GM19023 (cell line): ENCODE measurements around the gene RELCH.
"Not testable (repeated sequence)": the region's sequence is repeated elsewhere in the genome, so short reads cannot be mapped to it uniquely, and the experiment has no call there.

Source experiments
- ATAC-seq: cut with Tn5 transposase; IDR thresholded peaks from one replicate; pipeline ENCODE4 v1.9.1; 2021; ENCODE audit warnings: mild to moderate bottlenecking, moderate library complexity; ENCODE audit not compliant: unreplicated experiment

Gene RELCH

GRCh38 chr18:62186774-62187542 lies at the start of gene RELCH, which contains the start of gene PIGN:
TSS of gene RELCH (plus strand) at chr18:62187255. CDS start at chr18:62187506, 251 bp downstream.
TSS of gene PIGN (minus strand) at chr18:62187056. CDS start at chr18:62161353, 25,703 bp downstream.
- peak; percentile 93 for ATAC-seq

DNA sequence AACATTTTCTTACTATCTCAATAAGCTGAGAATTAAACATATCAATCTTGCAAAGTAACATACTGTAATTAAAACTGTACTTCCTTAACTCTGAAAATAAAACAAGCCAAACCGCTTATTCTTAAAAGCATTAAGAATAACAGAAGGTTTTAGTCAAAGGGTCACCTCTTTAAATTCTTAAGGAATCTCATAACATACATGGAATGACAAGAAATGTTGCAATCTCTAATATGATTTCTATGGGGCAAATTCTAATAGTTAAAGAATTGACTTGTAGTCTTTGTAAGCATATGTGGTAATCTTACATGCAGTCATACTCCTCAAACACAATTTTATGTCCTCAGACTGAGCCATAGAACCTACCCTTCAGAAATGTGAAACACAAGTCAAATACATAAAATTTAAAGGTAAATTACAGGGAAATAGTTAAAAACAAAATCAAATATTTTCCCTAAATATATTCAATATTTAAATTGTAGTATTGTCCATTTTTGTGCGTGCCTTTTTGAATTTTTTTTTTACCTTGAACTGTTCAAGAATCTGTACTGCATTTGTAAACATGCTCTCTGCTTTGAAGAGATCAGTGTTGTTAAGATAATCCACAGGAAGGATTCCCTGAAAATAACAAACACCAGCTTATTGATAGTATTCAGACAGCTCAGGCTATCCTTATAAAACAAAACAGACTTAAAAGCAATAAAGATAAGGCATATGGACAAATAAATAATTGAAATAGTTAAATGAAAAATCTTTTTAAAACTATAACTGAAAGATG lies 48.4 kb upstream of the RELCH start:
- ATAC-seq = no peak

GRCh38 chr18:62140259-62140658 lies 46.8 kb upstream of the RELCH start:
- no peak for ATAC-seq

- no peak for ATAC-seq
Observed at GRCh38 chr18:62144338-62144737, 42.7 kb upstream of the RELCH start.

- ATAC-seq = no peak
Observed at GRCh38 chr18:62151068-62151771, 35.8 kb upstream of the RELCH start.

DNA sequence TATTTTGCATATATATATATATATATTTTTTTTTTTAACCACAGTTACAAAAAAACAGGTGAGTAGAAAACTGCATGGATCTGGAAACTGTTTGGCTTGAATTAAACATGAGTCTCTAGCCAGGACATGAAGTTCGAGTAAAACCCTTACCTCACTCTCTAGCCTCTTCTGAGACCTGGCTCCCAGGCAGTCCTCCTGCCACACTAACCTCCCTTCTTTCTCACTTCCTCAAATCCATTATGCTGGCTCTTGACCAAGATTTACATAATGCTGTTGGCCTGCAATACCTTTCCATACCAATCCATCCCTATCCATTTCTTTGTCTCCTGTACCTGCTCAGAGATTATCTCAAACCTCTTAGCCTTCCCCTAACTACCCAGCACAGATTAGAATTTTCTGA lies 34.2 kb upstream of the RELCH start:
- no peak for ATAC-seq

DNA sequence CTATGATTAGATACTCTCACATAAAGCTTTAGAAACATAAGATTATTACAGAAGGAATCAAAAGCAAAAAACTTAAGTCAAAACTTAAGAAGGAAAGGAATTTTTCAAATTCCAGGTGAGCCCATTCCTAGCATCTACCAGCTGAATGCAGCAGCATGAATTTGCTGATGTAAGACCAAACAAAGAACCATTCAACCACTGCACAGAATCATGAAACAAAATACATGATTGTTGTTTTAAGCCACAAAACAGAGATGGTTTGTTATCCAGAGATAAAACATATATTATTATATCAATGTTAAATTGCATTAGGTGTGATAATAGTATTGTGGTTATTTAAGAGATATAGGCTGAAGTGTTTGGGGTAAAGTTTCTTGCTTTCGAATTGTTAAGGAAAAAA lies 29.2 kb upstream of the RELCH start:
- no peak for ATAC-seq

DNA sequence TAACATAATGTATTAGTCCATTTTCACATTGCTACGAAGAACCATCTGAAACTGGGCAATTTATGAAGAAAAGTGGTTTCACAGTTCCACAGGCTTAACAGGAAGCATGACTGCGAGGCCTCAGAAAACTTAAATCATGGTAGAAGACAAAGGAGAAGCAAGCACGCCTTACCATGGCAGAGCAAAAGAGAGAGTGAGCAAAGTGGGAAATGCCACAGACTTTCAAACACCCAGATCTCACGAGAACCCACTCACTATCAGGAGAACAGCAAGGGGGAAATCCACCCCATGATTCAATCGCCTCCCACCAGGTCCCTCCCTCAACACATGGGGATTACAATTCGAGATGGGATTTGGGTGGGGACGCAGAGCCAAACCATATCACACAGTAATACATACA lies 22.7 kb upstream of the RELCH start:
- ATAC-seq = no peak

DNA sequence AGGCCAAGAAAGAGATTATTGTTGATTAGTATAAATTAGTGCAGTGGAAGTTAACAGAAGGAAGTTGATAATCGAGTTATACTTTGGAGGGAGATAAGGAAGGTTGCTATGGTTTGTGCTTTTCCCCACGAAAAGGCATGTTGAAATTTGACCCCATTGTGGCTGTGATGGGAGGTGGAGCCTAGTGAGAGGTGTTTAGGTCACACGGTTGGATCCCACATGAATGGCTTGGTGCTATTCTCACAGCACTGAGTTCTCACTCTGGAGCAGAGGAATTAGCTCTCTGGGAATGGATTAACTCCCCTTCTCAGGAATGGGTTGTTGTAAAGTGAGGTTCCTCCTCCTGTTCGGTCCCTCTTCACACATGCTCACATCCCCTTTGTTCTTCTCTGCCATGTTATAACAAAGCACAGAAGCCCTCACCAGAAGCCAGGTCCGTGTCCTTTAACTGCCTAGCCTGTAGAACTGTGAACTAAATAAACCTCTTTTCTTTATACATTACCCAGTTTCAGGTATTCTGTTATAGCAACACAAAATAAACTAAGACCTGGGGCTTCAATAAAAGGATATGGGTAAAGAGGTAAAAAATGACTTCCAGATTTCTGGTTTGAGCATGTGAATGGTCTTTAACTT lies 22.1 kb upstream of the RELCH start:
- no peak for ATAC-seq

DNA sequence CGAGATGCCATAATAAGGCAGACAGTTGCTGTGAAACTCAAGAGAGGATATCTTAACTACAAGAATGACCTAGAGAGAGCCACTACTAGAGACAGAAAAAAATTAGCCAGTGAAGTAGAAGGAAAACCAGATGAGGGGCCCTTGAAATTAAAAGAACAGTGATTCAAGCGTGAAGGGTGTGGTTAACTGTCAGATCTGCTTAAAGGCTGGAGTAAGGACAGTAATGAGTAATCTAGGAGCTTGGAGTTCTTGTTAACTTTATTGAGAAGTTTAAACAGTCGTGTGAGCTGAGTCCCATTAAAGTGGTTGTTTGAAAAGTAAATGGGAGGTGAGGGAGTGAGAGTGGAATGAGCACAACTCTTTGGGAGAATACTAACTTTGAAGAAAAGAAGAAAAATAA lies 21.5 kb upstream of the RELCH start:
- no peak for ATAC-seq

DNA sequence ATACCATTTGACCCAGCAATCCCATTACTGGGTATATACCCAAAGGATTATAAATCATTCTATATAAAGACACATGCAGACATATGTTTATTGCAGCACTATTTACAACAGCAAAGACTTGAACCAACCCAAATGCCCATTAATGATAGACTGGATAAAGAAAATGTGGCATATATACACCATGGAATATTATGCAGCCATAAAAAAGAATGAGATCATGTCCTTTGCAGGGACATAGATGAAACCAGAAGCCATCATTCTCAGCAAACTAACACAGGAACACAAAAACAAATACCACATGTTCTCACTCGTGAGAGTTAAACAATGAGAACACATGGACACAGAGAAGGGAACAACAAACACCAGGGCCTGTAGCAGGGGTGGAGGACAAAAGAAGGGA lies 20.5 kb upstream of the RELCH start:
- not testable (repeated sequence) for ATAC-seq

DNA sequence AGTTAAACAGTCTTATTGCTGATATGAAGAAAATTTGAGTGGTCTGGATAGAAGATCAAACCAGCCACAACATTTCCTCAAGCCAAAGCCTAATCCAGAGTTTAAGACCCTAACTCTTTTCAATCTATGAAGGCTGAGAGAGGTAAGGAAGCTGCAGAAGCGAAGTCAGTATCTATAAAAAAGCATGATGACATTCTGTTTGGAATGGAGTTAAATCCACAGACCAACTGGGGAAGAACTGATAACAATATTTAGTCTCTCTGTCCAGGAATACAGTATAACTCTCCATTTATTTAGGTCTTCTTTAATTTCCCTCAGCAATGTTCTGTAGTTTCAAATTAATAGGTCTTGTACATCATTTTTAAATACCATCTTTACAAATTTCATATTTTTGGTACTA lies 16.2 kb upstream of the RELCH start:
- no peak for ATAC-seq

DNA sequence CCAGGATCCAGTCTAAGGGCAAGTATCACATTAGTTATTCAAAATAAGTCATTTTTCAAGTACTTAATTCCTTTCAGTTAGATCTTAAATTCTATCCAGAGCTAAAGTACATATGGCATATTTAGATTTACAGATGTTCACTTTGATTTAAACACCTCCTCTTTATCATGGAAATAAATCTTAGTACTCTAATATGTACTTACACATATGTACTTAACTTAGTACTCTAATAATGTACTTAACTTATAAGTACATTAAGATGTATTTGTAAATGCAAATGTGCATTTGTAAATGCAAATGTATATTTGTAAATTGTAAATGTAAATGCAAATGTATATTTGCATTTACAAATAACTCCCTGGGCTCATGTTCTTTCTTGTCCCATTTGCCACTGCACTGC lies 14.8 kb upstream of the RELCH start:
- ATAC-seq = no peak

- ATAC-seq = no peak
Observed at GRCh38 chr18:62175521-62175920, 11.5 kb upstream of the RELCH start.

GRCh38 chr18:62177271-62177670 lies 9.8 kb upstream of the RELCH start:
- ATAC-seq = no peak

DNA sequence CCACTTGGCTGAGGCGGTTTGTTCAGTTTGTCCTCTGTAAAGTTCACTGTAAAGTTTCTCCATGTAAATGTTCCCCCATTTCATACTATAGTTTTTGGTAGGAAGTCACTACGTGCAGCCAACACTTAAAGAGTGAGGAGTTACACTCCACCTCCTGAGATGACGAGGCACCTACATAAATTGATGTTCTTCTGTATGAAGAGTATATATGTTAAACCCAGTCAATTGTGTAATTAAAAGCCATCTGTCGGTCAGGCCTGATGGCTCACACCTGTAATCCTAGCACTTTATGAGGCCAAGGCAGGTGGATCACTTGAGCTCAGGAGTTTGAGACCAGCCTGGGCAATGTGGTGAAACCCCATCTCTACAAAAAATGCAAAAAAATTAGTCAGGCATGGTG lies 7.8 kb upstream of the RELCH start:
- ATAC-seq = no peak

- ATAC-seq = no peak
Observed at GRCh38 chr18:62182220-62182619, 4.8 kb upstream of the RELCH start.

GRCh38 chr18:62183578-62184195 lies 3.4 kb upstream of the RELCH start:
- no peak for ATAC-seq

DNA sequence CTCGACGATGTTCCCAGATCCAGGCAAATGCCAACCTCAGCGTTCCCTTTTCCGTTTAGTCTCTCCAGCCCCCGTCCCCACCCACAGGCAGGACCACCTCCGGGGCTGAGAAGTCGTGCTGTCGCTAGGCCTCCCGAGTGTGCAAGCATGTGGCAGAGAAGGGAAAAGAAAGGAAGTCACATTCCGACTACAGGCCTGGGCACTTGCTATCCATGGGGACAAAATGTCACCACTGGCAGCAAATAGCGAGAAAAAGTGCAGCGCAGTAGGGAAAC lies 619 bp upstream of the RELCH start:
- ATAC-seq = peak; percentile 10

GRCh38 chr18:62187543-62188510 lies 772 bp downstream of the RELCH start:
- peak; percentile 1 for ATAC-seq
